CD14-positive monocyte (primary cell): ENCODE measurements around the gene CADM1. TPM values are rescaled to one million over a fixed set of nuclear protein-coding genes. Genes with fewer than 3 reads are reported as not detected.

ENCODE experiments used
- DNase-seq, 3 donors: peaks; one replicate each; pipeline ENCODE4 v3.0.0-alpha.2; 2011 to 2022
- H2AFZ ChIP-seq: 2 replicates; pipeline ENCODE4 v1.6.0; 2012; ENCODE audit warnings: mild to moderate bottlenecking, low read depth, low read length, inconsistent platforms; ENCODE audit not compliant: insufficient read depth, poor library complexity, severe bottlenecking
- H3K27ac ChIP-seq, 2 donors: 1 replicate in 1 of 2; 2 replicates in 1 of 2; pipeline ENCODE4 v1.5.1; 2012 to 2013; ENCODE audit warnings: low read length in 2 of 2, control low read depth in 1 of 2, inconsistent platforms in 1 of 2, low read depth in 1 of 2, mild to moderate bottlenecking in 1 of 2
- H3K27me3 ChIP-seq, 2 donors: one replicate each; pipeline versions ENCODE4 v1.6.0 to v1.6.1; 2011 to 2013; ENCODE audit warnings: low read length in 2 of 2; ENCODE audit not compliant: control insufficient read depth in 2 of 2, insufficient read depth in 2 of 2
- H3K36me3 ChIP-seq, 2 donors: replicated peaks in 1 of 2; 1 replicate in 1 of 2; 2 replicates in 1 of 2; pipeline versions ENCODE4 v1.5.1 to v1.6.1; 2012 to 2013; ENCODE audit warnings: low read length in 2 of 2, control low read depth in 1 of 2, inconsistent platforms in 1 of 2, mild to moderate bottlenecking in 1 of 2; ENCODE audit not compliant: insufficient read depth in 2 of 2, control insufficient read depth in 1 of 2
- H3K4me1 ChIP-seq, 2 donors: 1 replicate in 1 of 2; 2 replicates in 1 of 2; pipeline versions ENCODE4 v1.5.1 to v1.6.1; 2012 to 2013; ENCODE audit warnings: low read length in 2 of 2, control low read depth in 1 of 2, inconsistent platforms in 1 of 2, mild to moderate bottlenecking in 1 of 2, moderate library complexity in 1 of 2; ENCODE audit not compliant: insufficient read depth in 2 of 2, control insufficient read depth in 1 of 2
- H3K4me2 ChIP-seq: replicated peaks from 2 replicates; pipeline ENCODE3; 2012; ENCODE audit warnings: low read length, moderate library complexity, mild to moderate bottlenecking; ENCODE audit not compliant: poor library complexity, severe bottlenecking; ENCODE audit errors: extremely low read depth
- H3K4me3 ChIP-seq, 3 experiments: fragments of 200-600 bp in 1 of 3; sonication (generic) in 1 of 3; replicated peaks in 1 of 3; 1 replicate in 2 of 3; 2 replicates in 1 of 3; pipeline ENCODE4 v1.5.1; 2011 to 2013; ENCODE audit warnings: low read length in 3 of 3, mild to moderate bottlenecking in 3 of 3, control low read depth in 2 of 3, low read depth in 2 of 3, inconsistent platforms in 1 of 3, moderate library complexity in 1 of 3
- H3K79me2 ChIP-seq: 2 replicates; pipeline ENCODE4 v1.6.0; 2012; ENCODE audit warnings: mild to moderate bottlenecking, control low read depth, inconsistent platforms, low read length, moderate library complexity; ENCODE audit not compliant: insufficient read depth
- H3K9ac ChIP-seq: 2 replicates; pipeline ENCODE4 v1.6.0; 2017; ENCODE audit warnings: low read length, mild to moderate bottlenecking; ENCODE audit not compliant: insufficient read depth, poor library complexity, severe bottlenecking
- H3K9me3 ChIP-seq, 2 donors: replicated peaks in 1 of 2; 1 replicate in 1 of 2; 2 replicates in 1 of 2; pipeline versions ENCODE4 v1.5.1 to v1.6.1; 2012 to 2013; ENCODE audit warnings: low read length in 2 of 2, control low read depth in 1 of 2; ENCODE audit not compliant: control insufficient read depth in 1 of 2, insufficient read depth in 1 of 2
- H4K20me1 ChIP-seq: 2 replicates; pipeline ENCODE4 v1.6.0; 2012; ENCODE audit warnings: mild to moderate bottlenecking, low read length, control low read depth, moderate library complexity; ENCODE audit not compliant: insufficient read depth
- H3K27ac Mint-ChIP-seq, 7 donors: one replicate each; pipeline ENCODE4 v1.8.0; 2020; ENCODE audit warnings: mild to moderate bottlenecking in 7 of 7, mixed read lengths in 7 of 7, moderate library complexity in 6 of 7, inconsistent platforms in 2 of 7
- H3K27me3 Mint-ChIP-seq, 3 donors: one replicate each; pipeline ENCODE4 v1.8.0; 2021 to 2022; ENCODE audit warnings: low read depth in 3 of 3, mild to moderate bottlenecking in 3 of 3, mixed read lengths in 3 of 3, moderate library complexity in 3 of 3, inconsistent platforms in 1 of 3
- H3K36me3 Mint-ChIP-seq, 2 donors: one replicate each; pipeline ENCODE4 v1.8.0; 2020; ENCODE audit warnings: mixed read lengths in 2 of 2, inconsistent platforms in 1 of 2, mild to moderate bottlenecking in 1 of 2
- H3K4me1 Mint-ChIP-seq: one replicate; pipeline ENCODE4 v1.8.0; 2020; ENCODE audit warnings: mild to moderate bottlenecking, mixed read lengths
- H3K4me3 Mint-ChIP-seq, 2 donors: one replicate each; pipeline ENCODE4 v1.8.0; 2020; ENCODE audit warnings: mild to moderate bottlenecking in 2 of 2, mixed read lengths in 2 of 2, moderate library complexity in 1 of 2
- H3K9me3 Mint-ChIP-seq, 7 donors: one replicate each; pipeline ENCODE4 v1.8.0; 2020 to 2022; ENCODE audit warnings: mixed read lengths in 7 of 7, mild to moderate bottlenecking in 6 of 7, moderate library complexity in 6 of 7, inconsistent platforms in 2 of 7
- CTCF ChIP-seq: fragments of 200-600 bp; IDR thresholded peaks from one replicate; pipeline ENCODE4 v1.8.0; 2022; ENCODE audit warnings: antibody characterized with exemption, mild to moderate bottlenecking
- WGBS: methylation state at CpG from one replicate; pipeline ENCODE4 v1.1.5; 2013; ENCODE audit warnings: missing lambda C conversion rate; ENCODE audit not compliant: insufficient coverage; 5-methylcytosine and 5-hydroxymethylcytosine counted together
- intact Hi-C, 2 donors: fragments of 100-400 bp; cut with micrococcal nuclease; formaldehyde crosslinking; loops; one replicate each; pipeline versions ENCODE4 v1.15.0 to v1.15.1; 2023
- polyA plus RNA-seq, 3 donors: library from polyadenylated mRNA; depleted of rRNA in 1 of 3; unstranded in 2 of 3; stranded (reverse) in 1 of 3; fragments of 300-500 nt in 2 of 3; fragments of >200 nt in 1 of 3; fragmentation: Illumina TruSeq in 2 of 3; gene quantifications; 1 replicate in 2 of 3; 2 replicates in 1 of 3; pipeline ENCODE4 v1.2.3, GENCODE V29; 2012 to 2021

The CADM1 gene
- polyA plus RNA-seq, 3 donors = not detected

- Histone ChIP-seq H3K36me3 (no peaks in the 10 kb centered on the region), H3K9me3 (peaks cover 9 to 21% of the 10 kb centered on the region in 2 donors), H2AFZ (no peak overlapping the region), H3K4me1 (no peaks in the 10 kb centered on the region), H3K27me3 (no peaks in the 10 kb centered on the region), H3K9ac (no peak overlapping the region), H3K4me3 (no peak overlapping the region), H3K27ac (no peak overlapping the region), H3K4me2 (no peak overlapping the region), H4K20me1 (no peaks in the 10 kb centered on the region), H3K79me2 (no peaks in the 10 kb centered on the region)
- H3K4me3 Mint-ChIP-seq = no peak overlapping the region
- no peaks in the 10 kb centered on the region for H3K36me3 Mint-ChIP-seq
- no peak for TF ChIP-seq CTCF
- DNase-seq = no peak
- H3K9me3 Mint-ChIP-seq = peaks cover 7 to 15% (median 12%) of the 10 kb centered on the region in 7 donors
- no peak overlapping the region for H3K27ac Mint-ChIP-seq
- intact Hi-C loops = no loop called here
- peaks cover 0 to 4% (median 0%) of the 10 kb centered on the region in 3 donors for H3K27me3 Mint-ChIP-seq
- WGBS = no CpG with 5 or more reads among the region's 5 CpGs
- no peaks in the 10 kb centered on the region for H3K4me1 Mint-ChIP-seq
Measured at GRCh38 chr11:115444542-115444941, 59.7 kb downstream of the CADM1 start.

GRCh38 chr11:115439969-115440540 lies 64.2 kb downstream of the CADM1 start:
- no peak overlapping the region for H3K4me3 Mint-ChIP-seq
- Histone ChIP-seq H3K4me1 (no peaks in the 10 kb centered on the region), H3K9ac (no peak overlapping the region), H3K9me3 (no peaks in the 10 kb centered on the region), H3K27me3 (no peaks in the 10 kb centered on the region), H3K36me3 (no peaks in the 10 kb centered on the region), H3K4me3 (no peak overlapping the region), H3K4me2 (no peak overlapping the region), H2AFZ (no peak overlapping the region), H3K79me2 (no peaks in the 10 kb centered on the region), H4K20me1 (no peaks in the 10 kb centered on the region), H3K27ac (no peak overlapping the region)
- H3K4me1 Mint-ChIP-seq = no peaks in the 10 kb centered on the region
- H3K27me3 Mint-ChIP-seq = peaks cover 0 to 3% (median 2%) of the 10 kb centered on the region in 3 donors
- DNase-seq = no peak
- WGBS = 86% methylated on average over 4 of the region's 5 CpGs
- no peaks in the 10 kb centered on the region for H3K36me3 Mint-ChIP-seq
- H3K9me3 Mint-ChIP-seq = peaks cover 0 to 2% (median 0%) of the 10 kb centered on the region in 7 donors
- H3K27ac Mint-ChIP-seq = no peak overlapping the region
- intact Hi-C loops = no loop called here
- no peak for TF ChIP-seq CTCF
